Measurements from ENCODE around the gene SLC29A4.

Gene SLC29A4

DNA sequence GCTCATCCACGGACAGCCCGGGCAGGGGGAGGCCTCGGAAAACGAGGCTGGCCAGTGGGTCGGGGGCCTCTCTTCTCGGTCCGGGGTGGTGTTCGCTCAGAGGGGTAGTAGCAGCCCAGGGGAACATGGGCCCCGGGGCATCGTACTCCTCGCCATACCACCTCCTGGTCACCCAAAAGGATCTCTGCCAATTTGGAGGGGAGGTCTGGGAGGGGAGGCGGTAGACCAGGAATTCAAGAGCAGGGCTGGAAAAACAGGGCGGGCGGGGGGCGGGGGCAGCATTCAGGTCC lies 67.4 kb downstream of the SLC29A4 start:
- Histone ChIP-seq H3K4me1 (ENCODE audit: control insufficient read depth, insufficient read depth, low read length) (no peaks in the 10 kb centered on the region; the same call in 1 of the 2 replicates), H3K4me3 (ENCODE audit: low read depth, low read length) (no peak overlapping the region), H3K27ac (ENCODE audit: extremely low read depth, low read depth, low read length) (no peak overlapping the region), H3K9me3 (ENCODE audit: control insufficient read depth, insufficient read depth, low read depth, low read length) (no peaks in the 10 kb centered on the region), H3K36me3 (ENCODE audit: control insufficient read depth in 2 of 2, insufficient read depth in 1 of 2, low read length in 2 of 2) (peaks cover 17 to 30% of the 10 kb centered on the region in 2 experiments)
- TF ChIP-seq TCF7L2 (IDR thresholded peaks at IDR 0.05; ENCODE audit: borderline replicate concordance, low read depth, low read length): no peak
- TF ChIP-seq ZNF514 (tag by site-specific recombination; IDR thresholded peaks at IDR 0.05): no peak
- TF ChIP-seq HOXA7 (CRISPR knock-in tag; IDR thresholded peaks at IDR 0.05; ENCODE audit: borderline replicate concordance): no peak
- TF ChIP-seq ZBTB20 (tag by site-specific recombination; IDR thresholded peaks at IDR 0.05): no peak
- TF ChIP-seq ZNF513 (tag by site-specific recombination; IDR thresholded peaks at IDR 0.05): no peak
- no peak for TF ChIP-seq FEZF1 (tag by site-specific recombination; IDR thresholded peaks at IDR 0.05)
- no peak for TF ChIP-seq SP3 (tag by site-specific recombination; IDR thresholded peaks at IDR 0.05)
- CTCF ChIA-PET: no interaction called here
- POLR2A ChIA-PET: no interaction called here

GRCh38 chr7:5350600-5351385 lies 68.0 kb downstream of the SLC29A4 start:
- no peak for TF ChIP-seq ZNF37A (tag by site-specific recombination; IDR thresholded peaks at IDR 0.05)
- TF ChIP-seq ZNF138 (tag by site-specific recombination; IDR thresholded peaks at IDR 0.05; ENCODE audit: borderline replicate concordance): no peak
- TF ChIP-seq ZNF785 (tag by site-specific recombination; IDR thresholded peaks at IDR 0.05): no peak
- no peak for TF ChIP-seq ZNF664 (tag by site-specific recombination; IDR thresholded peaks at IDR 0.05)
- CTCF ChIA-PET: interaction anchor here (0.6 kb wide), 1 partner anchor 16 kb away, joined by 5 read pairs; no protein-coding TSS in a partner anchor
- no peaks in the 10 kb centered on the region; the same call in 1 of the 2 replicates for H3K4me1 ChIP-seq (ENCODE audit: control insufficient read depth, insufficient read depth, low read length)
- no peak overlapping the region for H3K4me3 ChIP-seq (ENCODE audit: low read depth, low read length)
- H3K36me3 ChIP-seq (ENCODE audit: control insufficient read depth in 2 of 2, insufficient read depth in 1 of 2, low read length in 2 of 2): peaks cover 22 to 29% of the 10 kb centered on the region in 2 experiments
- H3K9me3 ChIP-seq (ENCODE audit: control insufficient read depth, insufficient read depth, low read depth, low read length): no peaks in the 10 kb centered on the region
- POLR2A ChIA-PET: no interaction called here
- H3K27ac ChIP-seq (ENCODE audit: extremely low read depth, low read depth, low read length): no peak overlapping the region

GRCh38 chr7:5351507-5352265 lies 68.9 kb downstream of the SLC29A4 start:
- no peak for TF ChIP-seq ZNF426 (tag by site-specific recombination; IDR thresholded peaks at IDR 0.05)
- no peak for TF ChIP-seq ZNF398 (tag by site-specific recombination; IDR thresholded peaks at IDR 0.05)
- no peak for TF ChIP-seq ZNF660 (tag by site-specific recombination; IDR thresholded peaks at IDR 0.05)
- no peak for TF ChIP-seq ZNF555 (tag by site-specific recombination; conservative IDR thresholded peaks at IDR 0.05)
- TF ChIP-seq, protein P1, sequence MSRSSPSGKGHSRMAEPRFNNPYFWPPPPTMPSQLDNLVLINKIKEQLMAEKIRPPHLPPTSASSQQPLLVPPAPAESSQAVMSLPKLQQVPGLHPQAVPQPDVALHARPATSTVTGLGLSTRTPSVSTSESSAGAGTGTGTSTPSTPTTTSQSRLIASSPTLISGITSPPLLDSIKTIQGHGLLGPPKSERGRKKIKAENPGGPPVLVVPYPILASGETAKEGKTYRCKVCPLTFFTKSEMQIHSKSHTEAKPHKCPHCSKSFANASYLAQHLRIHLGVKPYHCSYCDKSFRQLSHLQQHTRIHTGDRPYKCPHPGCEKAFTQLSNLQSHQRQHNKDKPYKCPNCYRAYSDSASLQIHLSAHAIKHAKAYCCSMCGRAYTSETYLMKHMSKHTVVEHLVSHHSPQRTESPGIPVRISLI (tag by site-specific recombination; IDR thresholded peaks at IDR 0.05): no peak
- TF ChIP-seq ZNF513 (tag by site-specific recombination; IDR thresholded peaks at IDR 0.05): no peak
- TF ChIP-seq TCF7L2 (IDR thresholded peaks at IDR 0.05; ENCODE audit: borderline replicate concordance, low read depth, low read length): no peak
- POLR2A ChIA-PET: no interaction called here

More at GRCh38 chr7:5351507-5352265, 68.9 kb downstream of the SLC29A4 start:
- no peaks in the 10 kb centered on the region for H3K9me3 ChIP-seq (ENCODE audit: control insufficient read depth, insufficient read depth, low read depth, low read length)
- H3K36me3 ChIP-seq (ENCODE audit: control insufficient read depth in 2 of 2, insufficient read depth in 1 of 2, low read length in 2 of 2): peaks cover 26 to 31% of the 10 kb centered on the region in 2 experiments
- H3K27ac ChIP-seq (ENCODE audit: extremely low read depth, low read depth, low read length): no peak overlapping the region
- CTCF ChIA-PET: interaction anchor here (0.6 to 1.0 kb wide), 3 partner anchors 14 to 326 kb away, joined by 3 to 5 read pairs (median 3); no protein-coding TSS in a partner anchor
- H3K4me1 ChIP-seq (ENCODE audit: control insufficient read depth, insufficient read depth, low read length): no peaks in the 10 kb centered on the region; the same call in 1 of the 2 replicates
- no peak overlapping the region for H3K4me3 ChIP-seq (ENCODE audit: low read depth, low read length)
